GM21737 (cell line): ENCODE data around the gene IDUA.

Experiments
- ATAC-seq: cut with Tn5 transposase; IDR thresholded peaks from one replicate; pipeline ENCODE4 v1.9.1; 2021; ENCODE audit warnings: mild to moderate bottlenecking, moderate library complexity; ENCODE audit not compliant: unreplicated experiment

IDUA gene

GRCh38 chr4:1027915-1028238 lies 41.0 kb downstream of the IDUA start:
- ATAC-seq: no peak

DNA sequence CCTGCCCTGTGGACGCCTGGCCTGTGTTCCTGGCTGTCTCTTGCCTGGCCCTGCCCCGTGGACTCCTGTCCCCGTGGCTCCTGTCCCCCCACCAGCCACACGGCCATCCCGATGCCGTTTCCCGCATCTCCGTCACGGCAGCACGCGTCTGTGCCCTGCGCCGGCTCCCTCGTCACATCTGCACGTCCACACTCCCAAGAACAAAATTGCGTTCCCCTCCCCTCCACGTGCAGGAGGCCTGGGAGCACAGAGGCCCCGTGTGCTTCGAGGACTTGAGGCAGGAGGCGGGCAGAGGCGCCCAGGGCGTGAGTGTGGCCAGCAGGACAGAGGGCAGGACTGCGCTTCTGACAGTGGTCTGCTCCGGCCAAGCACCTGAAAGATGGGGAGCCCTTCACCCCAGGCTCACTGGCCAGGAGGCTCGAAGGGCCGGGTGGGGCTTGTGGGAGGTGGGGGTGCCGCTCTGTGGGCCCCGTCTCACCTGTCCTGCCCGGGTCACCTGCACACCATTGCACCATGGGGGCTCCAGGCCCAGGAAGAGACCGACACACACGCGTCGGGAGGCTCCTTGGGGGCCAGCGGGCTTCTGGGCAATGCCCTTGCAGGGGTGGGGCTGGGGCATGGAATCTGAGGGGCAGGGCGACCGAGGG lies 41.9 kb downstream of the IDUA start:
- ATAC-seq: no peak

GRCh38 chr4:1029529-1029928 lies 42.7 kb downstream of the IDUA start:
- no peak for ATAC-seq

GRCh38 chr4:1030031-1030430 lies 43.2 kb downstream of the IDUA start:
- no peak for ATAC-seq

DNA sequence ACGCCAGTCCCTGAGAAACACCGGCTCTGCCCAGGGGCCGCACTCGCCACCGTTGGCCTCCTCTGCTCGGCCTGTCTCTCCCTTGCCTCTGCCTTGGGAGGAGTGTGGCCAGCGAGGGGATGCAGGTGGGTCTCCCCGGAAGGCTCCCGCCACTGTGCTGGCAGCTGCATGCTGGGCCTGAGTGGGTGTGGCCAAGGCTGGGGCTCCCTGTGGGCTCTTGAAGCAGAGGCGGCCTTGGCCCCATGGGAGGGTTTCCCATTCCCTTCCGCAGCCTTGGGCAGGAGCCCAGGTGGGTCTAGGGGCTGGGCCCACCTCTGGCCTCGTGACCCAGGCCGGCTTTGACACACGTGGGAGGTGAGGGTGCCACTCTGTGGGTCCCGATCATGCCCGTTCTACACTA lies 43.7 kb downstream of the IDUA start:
- no peak for ATAC-seq

DNA sequence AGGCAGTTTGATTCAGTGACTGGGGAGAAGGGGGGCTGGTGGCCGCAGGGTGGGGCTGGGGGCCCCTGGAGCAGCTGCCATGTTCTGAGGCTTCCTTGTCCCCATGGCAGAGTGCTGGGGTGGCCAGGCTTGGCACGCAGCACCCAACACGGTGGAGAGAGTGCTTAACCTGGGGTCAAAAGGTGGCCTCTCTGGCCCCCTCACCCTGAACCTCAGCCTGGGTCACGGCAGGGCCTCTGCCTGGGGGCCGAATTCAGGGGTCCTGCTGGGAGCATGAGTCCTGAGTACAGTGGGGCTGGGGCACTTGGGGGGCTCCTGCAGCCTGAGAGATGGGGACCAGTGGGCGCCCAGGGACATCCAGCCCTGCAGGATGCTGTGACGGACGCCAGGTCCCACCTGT lies 44.5 kb downstream of the IDUA start:
- ATAC-seq: no peak

- no peak for ATAC-seq
These were observed 45.3 kb downstream of the IDUA start for GRCh38 chr4:1031956-1032795.

GRCh38 chr4:1032861-1033260 lies 46.0 kb downstream of the IDUA start:
- ATAC-seq: no peak

DNA sequence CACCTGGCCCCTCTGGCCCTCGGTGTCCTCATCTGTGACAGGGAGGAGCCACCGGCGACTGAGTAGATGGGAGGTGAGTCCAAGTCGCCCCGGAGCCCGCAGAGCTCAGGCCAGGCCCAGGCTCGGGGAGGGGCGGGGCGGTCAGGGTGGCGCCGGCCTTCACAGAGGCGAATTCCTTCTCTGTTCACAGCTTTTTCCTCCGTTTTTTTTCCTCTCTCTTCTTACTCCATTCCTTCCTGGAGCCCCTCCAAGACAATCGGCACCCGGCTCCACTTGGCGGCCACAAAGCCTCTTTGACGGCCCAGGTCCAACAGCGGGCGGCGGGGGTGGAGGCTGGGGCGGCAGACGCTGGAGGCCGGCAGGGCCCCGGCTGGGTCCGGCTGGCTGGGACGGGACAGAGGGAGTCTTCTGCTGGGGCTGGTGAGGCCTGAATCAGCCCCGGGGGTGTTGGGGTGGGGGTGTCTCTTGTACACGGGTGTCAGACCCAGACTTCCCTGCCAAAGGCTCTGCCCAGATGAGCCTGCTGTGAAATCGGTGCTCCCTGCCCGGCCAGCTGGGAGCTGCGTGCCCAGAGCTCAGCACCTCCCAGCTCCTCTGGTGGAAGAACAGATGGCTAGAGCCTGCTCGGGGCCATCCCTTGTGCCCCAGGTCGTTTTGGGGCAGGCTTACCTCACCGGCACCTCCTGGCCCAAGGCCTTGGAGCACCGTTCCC lies 47.2 kb downstream of the IDUA start:
- ATAC-seq: no peak

DNA sequence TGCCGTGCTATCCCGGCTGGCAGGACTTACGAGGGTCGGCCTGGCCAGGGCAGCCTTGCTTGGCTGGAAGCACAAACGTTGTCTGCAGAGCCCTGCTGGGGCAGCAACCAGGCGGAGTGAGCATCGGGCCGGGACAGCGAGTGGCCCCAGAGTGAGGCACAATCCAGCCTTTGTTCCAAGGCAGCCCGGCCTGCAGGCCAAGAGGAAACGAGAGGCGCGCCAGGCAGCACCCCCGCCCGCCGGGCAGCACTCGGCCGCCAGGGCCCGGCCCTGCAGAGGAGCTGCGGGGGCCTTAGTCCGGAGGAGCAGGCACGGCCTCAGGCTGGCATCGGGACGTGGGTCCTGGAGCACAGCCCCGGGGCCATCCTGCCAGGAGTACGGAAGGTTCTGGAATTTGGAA lies 48.7 kb downstream of the IDUA start:
- no peak for ATAC-seq

DNA sequence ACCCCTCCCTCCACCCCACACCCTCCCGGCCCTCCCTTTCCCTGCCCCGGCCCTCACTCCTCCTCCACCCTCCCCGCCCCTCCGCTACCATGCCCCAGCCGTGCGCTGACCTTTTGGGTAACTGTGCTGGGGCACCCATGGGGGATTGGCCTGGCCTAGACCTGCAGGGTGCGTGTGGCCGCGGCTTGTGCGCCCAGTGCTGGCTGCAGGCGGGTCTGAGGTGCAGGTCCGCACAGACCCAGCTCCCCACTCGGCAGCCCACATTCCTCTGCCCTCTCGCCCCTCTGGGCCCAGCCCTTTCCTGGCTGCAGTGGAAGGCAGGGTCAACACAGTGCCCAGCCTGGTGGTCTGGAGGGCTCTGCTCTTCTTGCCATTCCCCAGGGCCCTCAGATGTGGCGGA lies 49.3 kb downstream of the IDUA start:
- ATAC-seq: no peak

- no peak for ATAC-seq
These were observed 50.3 kb downstream of the IDUA start for GRCh38 chr4:1036976-1037810.

DNA sequence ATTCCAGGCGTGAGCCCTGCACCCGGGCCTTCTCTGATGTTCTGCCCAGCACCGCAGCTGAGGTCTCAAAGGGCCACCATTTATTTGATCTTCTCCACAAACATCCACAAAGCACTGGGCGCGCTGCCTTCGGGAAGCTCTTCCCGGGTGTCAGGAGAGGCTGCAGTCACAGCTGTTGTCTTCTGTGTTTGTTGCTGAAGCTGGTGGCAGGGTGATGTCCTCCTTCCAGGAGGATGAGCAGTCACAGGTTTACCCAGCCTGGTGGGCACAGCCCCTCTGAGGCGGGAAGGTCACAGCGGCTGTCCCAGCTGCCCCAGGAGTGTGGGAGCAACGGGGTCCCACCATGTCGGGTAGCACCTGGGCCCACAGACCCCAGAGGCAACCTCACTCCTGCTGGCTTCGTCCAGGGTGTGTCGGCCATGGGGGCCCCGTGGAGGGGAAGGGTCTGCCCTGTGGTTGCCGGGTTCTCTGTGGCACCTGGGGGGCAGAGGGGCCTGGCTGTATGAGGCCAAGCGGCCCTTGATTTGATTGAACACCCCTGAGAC lies 52.2 kb downstream of the IDUA start:
- ATAC-seq: no peak

GRCh38 chr4:1039493-1040343 lies 52.9 kb downstream of the IDUA start:
- no peak for ATAC-seq

GRCh38 chr4:1040344-1041146 lies 53.7 kb downstream of the IDUA start:
- no peak for ATAC-seq

- ATAC-seq: no peak
These were observed 54.5 kb downstream of the IDUA start for GRCh38 chr4:1041147-1041935.

DNA sequence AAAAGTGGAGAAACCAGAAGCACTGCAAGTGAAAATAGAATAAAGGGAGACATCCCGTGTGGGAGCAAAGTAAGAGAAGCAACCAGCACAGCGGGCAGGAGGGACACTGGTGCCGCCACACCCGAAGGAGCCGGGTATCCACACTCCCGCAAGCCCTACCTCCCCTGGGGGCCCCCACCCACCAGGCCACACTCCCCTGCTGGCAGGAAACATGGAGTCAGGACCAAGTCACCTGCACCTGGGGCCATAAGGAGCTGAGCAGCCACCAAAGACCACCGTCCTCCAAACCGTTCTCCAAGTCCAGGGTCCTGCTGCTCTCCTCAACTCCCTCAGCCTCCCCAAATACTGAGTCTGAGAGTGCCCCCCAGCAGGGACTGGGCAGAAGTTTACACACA lies 55.1 kb downstream of the IDUA start:
- ATAC-seq: no peak

DNA sequence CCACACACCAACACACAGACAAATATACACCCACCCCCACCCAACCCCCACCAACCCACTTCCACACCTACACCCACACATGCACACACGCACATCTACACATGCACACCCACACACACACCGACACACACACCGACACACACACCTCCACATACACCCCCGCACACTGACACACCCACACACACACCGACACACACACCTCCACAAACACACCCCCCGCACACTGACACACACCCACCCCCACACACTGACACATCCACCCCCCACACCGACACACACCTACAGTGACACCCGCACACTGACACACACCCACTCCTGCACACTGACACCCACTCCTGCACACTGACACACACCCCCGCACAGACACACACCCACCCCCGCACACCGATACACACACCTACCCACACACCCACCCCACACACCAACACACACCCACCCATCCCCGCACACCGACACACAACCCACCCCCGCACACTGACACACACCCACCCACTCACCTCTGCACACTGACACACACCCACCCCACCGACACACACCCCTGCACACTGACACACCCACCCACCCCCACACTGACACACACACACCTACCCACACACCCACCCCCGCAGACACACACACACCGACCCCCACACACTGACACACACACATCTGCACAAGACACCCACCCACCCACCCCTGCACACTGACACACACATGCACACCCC lies 55.7 kb downstream of the IDUA start:
- no peak for ATAC-seq
